Skeletal muscle tissue (tissue), 4 donors: ENCODE measurements around the gene IFITM5. TPM values are rescaled to one million over a fixed set of nuclear protein-coding genes. Genes with fewer than 3 reads are reported as not detected.
A peak's percentile ranks its signal among the peaks of the same experiment; 100 is the strongest.
"Not testable (repeated sequence)": the region's sequence is repeated elsewhere in the genome, so short reads cannot be mapped to it uniquely, and the experiment has no call there.

ENCODE experiments used
- H3K27ac ChIP-seq: one replicate; pipeline ENCODE4 v1.7.0; 2013; ENCODE audit warnings: mild to moderate bottlenecking, low read depth, low read length, inconsistent platforms
- H3K27me3 ChIP-seq, 3 donors: one replicate each; pipeline ENCODE4 v1.7.0; 2013; ENCODE audit warnings: low read length in 3 of 3; ENCODE audit not compliant: control insufficient read depth in 3 of 3, insufficient read depth in 3 of 3
- H3K36me3 ChIP-seq, 3 donors: one replicate each; pipeline ENCODE4 v1.7.0; 2013; ENCODE audit warnings: low read length in 3 of 3; ENCODE audit not compliant: control insufficient read depth in 3 of 3, insufficient read depth in 3 of 3
- H3K4me1 ChIP-seq, 3 donors: one replicate each; pipeline ENCODE4 v1.7.0; 2013; ENCODE audit warnings: low read length in 3 of 3, mild to moderate bottlenecking in 3 of 3; ENCODE audit not compliant: control insufficient read depth in 3 of 3, insufficient read depth in 3 of 3
- H3K4me3 ChIP-seq, 3 donors: one replicate each; pipeline ENCODE4 v1.7.0; 2013; ENCODE audit warnings: low read length in 3 of 3
- H3K9ac ChIP-seq, 3 donors: one replicate each; pipeline ENCODE4 v1.7.0; 2013; ENCODE audit warnings: low read length in 3 of 3, mild to moderate bottlenecking in 3 of 3, moderate library complexity in 2 of 3, low read depth in 1 of 3
- H3K9me3 ChIP-seq, 3 donors: one replicate each; pipeline ENCODE4 v1.7.0; 2013; ENCODE audit warnings: low read length in 3 of 3; ENCODE audit not compliant: control insufficient read depth in 3 of 3
- total RNA-seq: library from RNA; depleted of rRNA; stranded (reverse); fragments of >200 nt; gene quantifications from one replicate; pipeline ENCODE4 v1.2.3, GENCODE V29; 2014
- donor health status: Osteomylitis.

IFITM5 gene
- total RNA-seq, 1 donor from 2014 or later: not detected

- H3K36me3 ChIP-seq, H3K9me3 ChIP-seq: not testable (repeated sequence)
- Histone ChIP-seq H3K27ac (peak overlapping the region; percentile 92), H3K4me1 (peaks cover 9 to 22% (median 11%) of the 10 kb centered on the region in 3 donors), H3K4me3 (peak overlapping the region; percentile 68 to 80 (median 78)), H3K27me3 (peaks cover 6 to 22% (median 14%) of the 10 kb centered on the region in 3 donors), H3K9ac (peak overlapping the region; percentile 72 to 81 (median 77))
Observed at GRCh38 chr11:319121-319887, 20.0 kb upstream of the IFITM5 start.

- H3K27me3 ChIP-seq: peaks cover 9 to 22% (median 14%) of the 10 kb centered on the region in 3 donors
- H3K27ac ChIP-seq: peak overlapping the region; percentile 64
- peaks cover 7 to 22% (median 13%) of the 10 kb centered on the region in 3 donors for H3K4me1 ChIP-seq
- not testable (repeated sequence) for H3K4me3 ChIP-seq, H3K36me3 ChIP-seq, H3K9me3 ChIP-seq
- H3K9ac ChIP-seq: peak overlapping the region; percentile 40 to 77 (median 43)
Observed at GRCh38 chr11:318405-319120, 19.2 kb upstream of the IFITM5 start.

- not testable (repeated sequence) for H3K36me3 ChIP-seq, H3K9me3 ChIP-seq
- H3K4me1 ChIP-seq: peaks cover 14 to 28% (median 20%) of the 10 kb centered on the region in 3 donors
- H3K27ac ChIP-seq: peak overlapping the region; percentile 87
- peaks cover 9 to 22% (median 14%) of the 10 kb centered on the region in 3 donors for H3K27me3 ChIP-seq
- H3K4me3 ChIP-seq: peak overlapping the region; percentile 31 to 87 (median 49)
- peak overlapping the region in 2 of 3 donors; percentile 34 to 45 for H3K9ac ChIP-seq
Observed at GRCh38 chr11:317668-318404, 18.5 kb upstream of the IFITM5 start.

- H3K9me3 ChIP-seq: no peaks in the 10 kb centered on the region
- H3K4me1 ChIP-seq: peaks cover 15 to 28% (median 27%) of the 10 kb centered on the region in 3 donors
- peaks cover 11 to 26% (median 14%) of the 10 kb centered on the region in 3 donors for H3K27me3 ChIP-seq
- H3K9ac ChIP-seq: peak overlapping the region in 2 of 3 donors; percentile 45 to 51
- H3K36me3 ChIP-seq: peaks cover 0 to 2% (median 2%) of the 10 kb centered on the region in 3 donors
- peak overlapping the region; percentile 65 to 87 (median 70) for H3K4me3 ChIP-seq
- peak overlapping the region; percentile 87 for H3K27ac ChIP-seq
Observed at GRCh38 chr11:316891-317301, 17.6 kb upstream of the IFITM5 start.

- peaks cover 13 to 29% (median 14%) of the 10 kb centered on the region in 3 donors for H3K27me3 ChIP-seq
- peaks cover 15 to 30% (median 28%) of the 10 kb centered on the region in 3 donors for H3K4me1 ChIP-seq
- peaks cover 0 to 2% (median 2%) of the 10 kb centered on the region in 3 donors for H3K36me3 ChIP-seq
- no peaks in the 10 kb centered on the region for H3K9me3 ChIP-seq
- peak overlapping the region; percentile 87 for H3K27ac ChIP-seq
- H3K9ac ChIP-seq: peak overlapping the region; percentile 45 to 81 (median 51)
- peak overlapping the region; percentile 65 to 87 (median 70) for H3K4me3 ChIP-seq
Observed at GRCh38 chr11:316031-316701, 16.8 kb upstream of the IFITM5 start.

GRCh38 chr11:315516-315994, 16.2 kb upstream of the IFITM5 start:
- H3K4me3 ChIP-seq: peak overlapping the region; percentile 70 to 87 (median 70)
- peaks cover 15 to 30% (median 26%) of the 10 kb centered on the region in 3 donors for H3K4me1 ChIP-seq
- H3K27me3 ChIP-seq: peaks cover 13 to 26% (median 14%) of the 10 kb centered on the region in 3 donors
- no peaks in the 10 kb centered on the region for H3K9me3 ChIP-seq
- peak overlapping the region; percentile 71 to 81 (median 73) for H3K9ac ChIP-seq
- H3K36me3 ChIP-seq: peaks cover 0 to 2% (median 2%) of the 10 kb centered on the region in 3 donors
- peak overlapping the region; percentile 87 for H3K27ac ChIP-seq

GRCh38 chr11:315051-315481, 15.7 kb upstream of the IFITM5 start:
- no peaks in the 10 kb centered on the region for H3K9me3 ChIP-seq
- peak overlapping the region; percentile 70 to 87 (median 70) for H3K4me3 ChIP-seq
- peak overlapping the region; percentile 71 to 81 (median 73) for H3K9ac ChIP-seq
- H3K36me3 ChIP-seq: peaks cover 0 to 2% (median 2%) of the 10 kb centered on the region in 3 donors
- peaks cover 10 to 23% (median 14%) of the 10 kb centered on the region in 3 donors for H3K27me3 ChIP-seq
- H3K27ac ChIP-seq: peak overlapping the region; percentile 87
- H3K4me1 ChIP-seq: peaks cover 15 to 30% (median 22%) of the 10 kb centered on the region in 3 donors

- peak overlapping the region; percentile 70 to 87 (median 73) for H3K4me3 ChIP-seq
- H3K27me3 ChIP-seq: peaks cover 10 to 21% (median 19%) of the 10 kb centered on the region in 3 donors
- H3K9ac ChIP-seq: peak overlapping the region; percentile 71 to 81 (median 75)
- H3K27ac ChIP-seq: peak overlapping the region; percentile 87
- not testable (repeated sequence) for H3K36me3 ChIP-seq, H3K9me3 ChIP-seq
- H3K4me1 ChIP-seq: peaks cover 15 to 35% (median 20%) of the 10 kb centered on the region in 3 donors
Observed at GRCh38 chr11:314554-314875, 15.2 kb upstream of the IFITM5 start.
